BLaER1 (cell line): Measurements from ENCODE around the gene HIVEP2.
A peak's percentile ranks its signal among the peaks of the same experiment; 100 is the strongest.

ENCODE experiments used
- H3K27ac ChIP-seq: shearing (Covaris generic); formaldehyde crosslinking; 2 replicates; pipeline ENCODE4 v1.8.1; 2022
- H3K27me3 ChIP-seq: shearing (Covaris generic); formaldehyde crosslinking; 2 replicates; pipeline ENCODE4 v1.8.1; 2022
- H3K36me3 ChIP-seq: shearing (Covaris generic); formaldehyde crosslinking; 2 replicates; pipeline ENCODE4 v1.8.1; 2022
- H3K4me1 ChIP-seq: shearing (Covaris generic); formaldehyde crosslinking; 2 replicates; pipeline ENCODE4 v1.8.1; 2022
- H3K4me2 ChIP-seq: shearing (Covaris generic); formaldehyde crosslinking; 2 replicates; pipeline ENCODE4 v1.8.1; 2022
- H3K4me3 ChIP-seq: shearing (Covaris generic); formaldehyde crosslinking; 2 replicates; pipeline ENCODE4 v1.8.1; 2022
- H3K9ac ChIP-seq: shearing (Covaris generic); formaldehyde crosslinking; 2 replicates; pipeline ENCODE4 v1.8.1; 2022
- H3K9me3 ChIP-seq: shearing (Covaris generic); formaldehyde crosslinking; 2 replicates; pipeline ENCODE4 v1.8.1; 2022
- H4K20me1 ChIP-seq: shearing (Covaris generic); formaldehyde crosslinking; 2 replicates; pipeline ENCODE4 v1.8.1; 2022
- Cebpa-rat ChIP-seq: shearing (Covaris generic); IDR thresholded peaks from 2 replicates; pipeline ENCODE4 v1.8.1; 2022

The HIVEP2 gene

DNA sequence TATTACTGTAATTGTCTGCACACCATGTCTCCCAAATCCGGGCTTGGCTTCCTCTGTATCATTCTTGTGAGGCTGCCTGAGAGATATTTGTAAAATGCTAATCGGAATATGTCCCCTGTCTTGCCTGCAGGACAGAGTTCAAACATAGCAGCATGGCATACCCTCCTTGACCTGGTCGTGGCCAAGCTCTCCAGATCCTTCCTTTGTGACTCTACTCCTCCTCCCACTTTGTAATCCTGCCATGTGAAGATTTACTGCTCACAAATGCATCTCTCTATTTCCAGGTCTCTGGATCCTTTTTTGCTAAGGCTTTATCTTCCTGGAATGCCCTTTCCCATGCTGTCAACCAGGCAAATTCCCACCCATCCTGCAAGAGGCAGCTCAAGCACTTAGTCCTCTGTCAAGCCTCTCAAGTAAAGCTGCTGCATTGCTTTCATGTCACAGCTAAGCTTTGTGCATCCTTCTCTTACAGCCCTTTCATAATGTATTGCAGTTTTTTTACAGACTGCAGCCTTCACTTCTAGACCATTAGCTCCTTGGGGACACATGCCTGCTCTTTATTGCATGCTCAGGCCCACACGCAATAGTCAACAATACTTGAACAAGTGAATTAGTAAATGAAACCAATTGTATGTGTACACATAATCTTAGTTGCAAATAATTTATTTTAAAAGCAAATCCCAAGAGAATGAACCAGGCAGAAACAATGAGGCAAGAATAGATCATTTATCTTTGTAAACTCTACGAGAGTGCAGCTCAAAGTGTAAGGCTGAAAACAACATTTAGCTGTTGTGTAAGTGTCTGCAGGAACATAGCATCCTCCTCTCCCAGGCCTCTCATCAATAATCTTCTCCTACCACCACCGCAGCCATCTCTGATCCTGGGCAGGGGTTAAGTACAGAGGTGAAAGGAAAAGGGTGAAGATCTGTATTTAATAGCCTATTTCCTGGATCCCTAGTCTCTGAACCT lies 45.8 kb downstream of the HIVEP2 start:
- Histone ChIP-seq H3K4me3 (no peak overlapping the region), H3K9me3 (no peaks in the 10 kb centered on the region), H3K4me2 (no peak overlapping the region), H3K36me3 (peaks cover 25% of the 10 kb centered on the region), H3K27ac (no peak overlapping the region), H3K9ac (no peak overlapping the region), H4K20me1 (peaks cover 68% of the 10 kb centered on the region), H3K4me1 (peaks cover 36% of the 10 kb centered on the region), H3K27me3 (no peaks in the 10 kb centered on the region)
- no peak for TF ChIP-seq Cebpa-rat

DNA sequence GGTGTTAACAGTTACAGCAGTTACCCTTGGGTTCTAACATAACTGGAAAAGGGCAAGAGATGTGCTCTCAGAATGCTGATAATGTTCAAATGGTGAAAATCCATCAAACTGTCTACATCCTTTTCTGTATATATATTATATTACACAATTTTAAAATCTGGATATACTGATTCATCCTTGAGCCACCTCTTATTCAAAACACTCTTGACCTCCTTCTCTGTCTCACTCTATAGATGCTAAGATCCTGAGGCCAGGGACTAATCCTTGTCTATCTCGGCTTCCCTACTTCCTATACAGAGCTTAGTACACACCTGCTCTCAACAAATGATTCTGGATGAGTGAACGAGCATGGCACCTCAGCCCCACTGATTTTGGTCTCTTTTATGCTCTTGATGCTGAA lies 47.3 kb downstream of the HIVEP2 start:
- peaks cover 20% of the 10 kb centered on the region for H3K4me1 ChIP-seq
- no peak overlapping the region for H3K4me2 ChIP-seq
- no peaks in the 10 kb centered on the region for H3K27me3 ChIP-seq
- H4K20me1 ChIP-seq = peaks cover 68% of the 10 kb centered on the region
- no peaks in the 10 kb centered on the region for H3K9me3 ChIP-seq
- H3K4me3 ChIP-seq = no peak overlapping the region
- peaks cover 25% of the 10 kb centered on the region for H3K36me3 ChIP-seq
- no peak overlapping the region for H3K27ac ChIP-seq
- H3K9ac ChIP-seq = no peak overlapping the region
- no peak for TF ChIP-seq Cebpa-rat

DNA sequence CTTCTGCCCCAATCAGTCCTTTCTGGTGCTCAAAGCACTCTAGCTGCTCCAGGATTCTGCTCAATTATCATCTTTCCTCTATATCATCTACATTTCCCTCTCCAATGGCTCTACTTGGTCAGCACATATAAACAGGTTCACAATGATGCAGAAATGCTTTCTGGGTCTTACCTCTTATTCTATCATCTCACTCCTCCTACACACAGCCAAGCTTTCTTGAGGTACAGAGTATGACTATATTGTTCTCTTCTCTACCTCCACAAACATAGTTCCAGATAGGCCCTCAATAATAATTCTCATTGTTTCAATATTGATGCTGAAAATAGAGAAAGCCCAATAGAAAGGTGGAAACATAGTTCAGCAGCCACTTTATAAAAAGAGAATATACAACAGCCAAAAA lies 48.2 kb downstream of the HIVEP2 start:
- H3K4me1 ChIP-seq = peaks cover 17% of the 10 kb centered on the region
- no peak overlapping the region for H3K9ac ChIP-seq
- peaks cover 25% of the 10 kb centered on the region for H3K36me3 ChIP-seq
- H4K20me1 ChIP-seq = peaks cover 68% of the 10 kb centered on the region
- H3K4me2 ChIP-seq = no peak overlapping the region
- no peak overlapping the region for H3K4me3 ChIP-seq
- no peaks in the 10 kb centered on the region for H3K9me3 ChIP-seq
- no peak for TF ChIP-seq Cebpa-rat
- no peak overlapping the region for H3K27ac ChIP-seq
- no peaks in the 10 kb centered on the region for H3K27me3 ChIP-seq

DNA sequence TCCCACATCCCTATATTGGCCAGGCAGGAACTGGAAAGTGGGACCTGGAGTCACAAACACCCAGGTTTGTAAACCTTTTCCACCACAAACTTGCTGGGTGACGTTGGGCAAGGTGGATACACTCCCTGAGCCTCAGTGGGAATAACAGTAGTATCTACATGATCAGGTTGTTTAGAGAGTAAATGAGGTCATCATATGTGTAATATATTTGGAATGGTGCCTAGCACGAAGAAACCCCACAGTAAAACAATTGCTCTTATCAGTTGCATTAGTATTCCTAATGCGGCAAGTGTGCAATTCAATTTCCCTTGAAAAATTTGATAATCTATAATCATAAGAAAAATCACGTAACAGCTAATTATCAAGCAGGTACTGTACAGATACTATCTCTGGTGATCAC lies 51.9 kb downstream of the HIVEP2 start:
- TF ChIP-seq Cebpa-rat = no peak
- no peak overlapping the region for H3K4me2 ChIP-seq
- no peak overlapping the region for H3K27ac ChIP-seq
- H3K36me3 ChIP-seq = peaks cover 9% of the 10 kb centered on the region
- no peaks in the 10 kb centered on the region for H3K9me3 ChIP-seq
- H4K20me1 ChIP-seq = peaks cover 61% of the 10 kb centered on the region
- no peaks in the 10 kb centered on the region for H3K27me3 ChIP-seq
- H3K4me1 ChIP-seq = peaks cover 7% of the 10 kb centered on the region; the same call in 1 of the 2 replicates
- H3K4me3 ChIP-seq = no peak overlapping the region
- no peak overlapping the region for H3K9ac ChIP-seq

DNA sequence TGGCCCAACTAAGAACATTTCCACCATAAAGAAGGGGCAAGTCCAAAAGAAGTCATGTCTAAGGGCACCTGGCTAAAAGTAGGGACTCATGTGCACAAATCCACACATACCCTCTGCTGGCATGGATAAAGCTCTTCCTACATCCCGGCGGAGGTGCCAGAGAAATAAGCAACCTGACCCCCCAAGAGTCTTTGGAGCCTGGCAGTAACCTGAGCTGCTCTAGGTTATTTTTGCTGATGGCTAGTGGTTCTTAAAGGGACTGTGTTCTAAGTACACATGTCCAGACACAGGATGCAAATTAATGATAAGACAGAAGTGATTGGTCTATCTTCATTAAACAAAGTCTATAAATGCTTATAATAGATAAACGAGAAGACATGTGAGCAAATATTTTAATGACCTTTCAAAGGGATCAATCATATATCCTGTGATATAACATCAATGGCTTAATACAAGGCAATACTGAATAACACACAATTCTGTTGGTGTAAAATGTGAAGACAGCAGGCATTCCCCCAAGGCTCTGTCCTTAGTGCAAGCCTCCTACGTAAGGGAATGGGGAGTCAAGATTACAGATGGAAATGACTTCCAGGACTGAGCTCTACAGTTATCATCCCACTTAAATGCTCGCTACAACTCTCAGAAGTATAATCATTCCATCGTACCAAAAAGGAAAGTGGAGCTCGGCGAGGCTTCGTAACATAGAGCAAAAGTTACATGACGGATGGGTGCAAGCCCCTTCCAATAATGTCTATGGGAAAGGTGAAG lies 52.5 kb downstream of the HIVEP2 start:
- no peak overlapping the region for H3K4me3 ChIP-seq
- H4K20me1 ChIP-seq = peaks cover 61% of the 10 kb centered on the region

DNA sequence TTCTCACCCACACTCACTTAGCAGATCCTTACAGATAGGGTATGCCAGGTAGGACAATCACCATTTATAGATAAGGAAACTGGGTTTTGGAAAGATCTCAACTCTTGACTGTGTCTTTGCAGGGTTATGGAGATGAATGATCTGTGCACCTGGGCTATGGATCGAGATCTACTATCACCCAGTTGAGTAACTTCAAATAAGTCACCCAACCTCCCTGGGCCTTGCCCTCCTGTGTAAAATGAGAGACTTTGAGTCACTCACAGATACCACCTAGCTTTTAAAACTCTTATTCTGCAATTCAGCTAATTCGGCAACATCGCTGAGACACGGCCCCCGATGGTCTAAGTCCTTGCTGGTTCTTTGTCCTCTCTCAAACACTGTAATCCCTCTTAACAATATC lies 53.5 kb downstream of the HIVEP2 start:
- Histone ChIP-seq H3K4me3 (no peak overlapping the region), H4K20me1 (peaks cover 61% of the 10 kb centered on the region), H3K9ac (no peak overlapping the region), H3K27me3 (no peaks in the 10 kb centered on the region), H3K27ac (no peak overlapping the region), H3K36me3 (no peaks in the 10 kb centered on the region), H3K4me2 (no peak overlapping the region), H3K9me3 (no peaks in the 10 kb centered on the region), H3K4me1 (peaks cover 22% of the 10 kb centered on the region)
- no peak for TF ChIP-seq Cebpa-rat

More for the DNA sequence above, 52.5 kb downstream of the HIVEP2 start:
- no peak for TF ChIP-seq Cebpa-rat
- Histone ChIP-seq H3K36me3 (peaks cover 5% of the 10 kb centered on the region), H3K4me2 (no peak overlapping the region), H3K27ac (no peak overlapping the region), H3K9me3 (no peaks in the 10 kb centered on the region), H3K9ac (no peak overlapping the region), H3K4me1 (peaks cover 12% of the 10 kb centered on the region), H3K27me3 (no peaks in the 10 kb centered on the region)

DNA sequence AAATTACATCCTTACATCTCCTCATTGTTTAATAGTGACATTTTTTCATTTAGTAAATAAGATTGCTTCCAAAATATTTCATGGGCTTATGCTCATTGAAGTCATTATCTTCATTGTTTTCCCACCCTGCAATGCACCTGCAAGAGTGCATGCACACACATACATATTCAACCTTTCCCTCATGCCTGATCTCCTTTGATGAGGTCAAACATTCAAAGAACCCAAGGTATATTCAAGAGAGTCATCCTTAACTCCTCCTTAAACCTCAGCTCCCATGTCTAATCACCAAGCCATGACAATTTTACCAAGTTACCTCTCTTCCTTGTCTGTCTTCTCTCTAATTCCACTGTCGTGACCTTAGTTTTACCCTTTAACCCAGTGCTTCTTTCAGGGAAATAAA lies 56.5 kb downstream of the HIVEP2 start:
- Histone ChIP-seq H3K4me3 (no peak overlapping the region), H3K27me3 (no peaks in the 10 kb centered on the region), H3K4me1 (peaks cover 52% of the 10 kb centered on the region), H3K4me2 (no peak overlapping the region), H3K9ac (no peak overlapping the region), H4K20me1 (peaks cover 51% of the 10 kb centered on the region), H3K27ac (no peak overlapping the region), H3K9me3 (no peaks in the 10 kb centered on the region), H3K36me3 (no peaks in the 10 kb centered on the region)
- TF ChIP-seq Cebpa-rat = no peak

DNA sequence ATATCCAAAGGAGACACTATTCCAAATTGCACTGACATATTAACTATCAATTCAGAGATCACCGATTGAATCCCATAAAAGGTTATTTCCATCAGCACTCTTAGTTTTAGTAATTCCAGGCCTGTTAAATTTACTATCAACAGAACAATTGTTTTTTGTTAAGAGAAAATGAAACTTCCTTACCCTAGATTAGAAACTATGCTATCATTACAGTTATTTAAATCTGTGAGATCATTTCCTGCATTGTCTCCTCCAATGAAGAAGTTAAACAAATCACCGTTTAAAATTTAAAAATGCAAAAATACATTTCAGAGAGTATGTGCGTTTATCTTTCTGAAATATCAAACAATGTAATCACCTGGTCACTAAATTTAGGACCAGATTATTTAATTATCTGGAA lies 57.5 kb downstream of the HIVEP2 start:
- Histone ChIP-seq H3K27ac (peak overlapping the region; percentile 20; the same call in 1 of the 2 replicates), H3K9me3 (no peaks in the 10 kb centered on the region), H3K36me3 (0 out of 2 replicates have a peak, but pooled peaks cover 5% of the 10 kb centered on the region), H3K4me1 (peaks cover 61% of the 10 kb centered on the region), H3K4me2 (peak overlapping the region; percentile 17; the same call in 1 of the 2 replicates), H3K4me3 (no peak overlapping the region), H3K27me3 (no peaks in the 10 kb centered on the region), H3K9ac (no peak overlapping the region), H4K20me1 (peaks cover 48% of the 10 kb centered on the region)
- TF ChIP-seq Cebpa-rat = no peak

DNA sequence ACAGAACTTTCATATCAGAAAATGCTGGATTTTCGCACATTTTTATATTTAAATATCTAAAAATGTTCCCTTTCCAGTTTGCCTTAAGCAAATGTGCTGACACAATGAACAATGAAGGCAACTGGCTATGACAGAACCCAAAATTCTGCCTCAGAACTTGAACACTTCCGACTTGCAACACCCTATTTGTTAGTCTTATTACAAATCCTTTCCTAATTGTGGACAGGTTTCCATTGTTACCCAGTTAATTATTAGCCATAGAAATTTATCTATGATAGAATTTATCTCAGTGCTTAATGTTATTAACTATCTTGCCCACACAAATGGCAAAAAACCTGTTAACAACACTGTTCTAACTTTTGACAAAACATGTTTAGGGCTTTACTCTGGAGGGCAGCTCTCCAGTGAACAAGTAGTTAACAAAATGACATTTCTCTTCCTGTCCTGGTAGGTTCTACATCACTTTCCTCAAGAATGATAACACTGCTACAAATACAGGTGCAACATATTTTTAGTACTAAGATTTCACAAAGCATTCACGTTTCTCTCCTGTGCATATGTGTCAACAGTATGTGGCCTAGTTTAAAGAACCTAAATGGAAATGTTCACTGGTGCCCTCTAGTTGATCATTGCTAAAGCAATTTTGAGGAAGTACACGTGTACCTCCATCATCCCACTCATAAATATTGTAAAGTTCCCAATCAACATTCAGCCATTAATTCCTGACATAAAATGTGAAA lies 58.4 kb downstream of the HIVEP2 start:
- Histone ChIP-seq H3K36me3 (peaks cover 13% of the 10 kb centered on the region), H4K20me1 (peaks cover 46% of the 10 kb centered on the region; the same call in 1 of the 2 replicates), H3K9ac (0 out of 2 replicates have a peak overlapping the region, but pooled peaks have one; percentile 17), H3K9me3 (no peaks in the 10 kb centered on the region), H3K27me3 (no peaks in the 10 kb centered on the region), H3K4me1 (peaks cover 67% of the 10 kb centered on the region), H3K27ac (peak overlapping the region; percentile 77), H3K4me3 (no peak overlapping the region), H3K4me2 (peak overlapping the region; percentile 86)
- TF ChIP-seq Cebpa-rat = no peak
